ENCODE results near the gene STX10.

The STX10 gene

DNA sequence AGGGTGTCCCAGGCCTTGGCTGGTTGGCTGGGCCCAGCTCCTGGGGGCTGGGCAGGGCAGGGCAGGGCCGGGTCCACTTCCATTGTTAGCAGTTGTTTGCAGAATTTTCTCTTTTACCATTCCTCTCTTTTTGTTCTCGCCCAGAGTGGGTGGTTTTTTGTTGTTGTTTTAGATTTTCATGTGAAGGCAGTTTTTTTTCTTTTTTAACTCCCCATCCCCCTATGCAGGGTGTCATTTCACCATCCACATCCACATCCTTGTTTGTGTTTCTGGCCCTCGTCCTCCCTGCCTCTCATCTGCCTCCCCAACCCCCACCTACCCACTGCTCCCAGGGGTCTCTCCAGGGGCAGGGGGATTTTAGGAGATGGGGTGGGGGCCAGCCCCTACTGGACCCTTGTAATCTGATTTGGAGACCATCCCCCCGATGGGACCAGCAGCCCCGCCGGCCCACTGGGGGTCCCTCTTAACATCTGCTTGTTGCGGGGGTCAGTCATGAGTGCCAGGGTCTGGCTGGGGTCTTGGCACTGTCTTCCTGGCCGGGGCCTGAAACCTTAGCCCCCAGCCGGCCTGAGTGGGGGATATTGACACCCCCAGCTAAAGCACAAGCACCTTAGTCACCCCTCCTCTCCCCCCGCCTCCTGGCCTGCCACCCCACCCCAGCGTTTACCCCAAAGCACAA is 10.4 kb downstream of the STX10 start:
- no peak for DNase-seq

- DNase-seq: no peak
Observed at GRCh38 chr19:13138916-13139198, 11.3 kb downstream of the STX10 start.

- DNase-seq: no peak
Observed at GRCh38 chr19:13138171-13138915, 11.8 kb downstream of the STX10 start.

- no peak for DNase-seq
Observed at GRCh38 chr19:13137290-13137794, 12.8 kb downstream of the STX10 start.

GRCh38 chr19:13135068-13136062 is 14.8 kb downstream of the STX10 start:
- DNase-seq: no peak

GRCh38 chr19:13134626-13135025 is 15.5 kb downstream of the STX10 start:
- no peak for DNase-seq

DNA sequence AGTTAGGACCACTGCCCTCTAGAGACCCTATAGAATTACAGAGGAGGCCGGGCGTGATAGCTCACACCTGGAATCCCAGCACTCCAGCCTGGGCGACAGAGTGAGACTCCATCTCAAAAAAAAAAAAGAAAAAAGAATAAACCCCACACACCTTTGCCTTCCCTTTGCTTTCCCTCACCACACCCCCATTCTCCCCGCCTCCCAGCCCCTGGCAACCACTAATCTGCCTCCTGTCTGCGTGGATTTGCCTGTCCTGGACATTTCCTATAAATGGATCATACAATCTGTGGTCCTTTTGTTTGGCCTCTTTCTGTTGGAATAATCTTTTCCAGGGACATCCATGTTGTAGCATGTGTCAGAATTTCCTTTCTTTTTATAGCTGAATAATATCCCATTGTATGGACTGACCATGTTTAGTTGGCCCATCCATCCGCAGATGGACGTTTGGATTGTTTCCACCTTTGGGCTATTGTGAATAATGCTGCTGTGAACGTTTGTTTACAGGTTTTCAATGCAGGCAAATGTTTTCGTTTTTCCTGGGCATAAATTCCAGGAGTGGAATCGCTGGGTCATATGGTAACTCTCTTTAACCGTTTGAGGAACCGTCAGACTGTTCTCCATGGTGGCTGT is 16.8 kb downstream of the STX10 start:
- DNase-seq: no peak

DNA sequence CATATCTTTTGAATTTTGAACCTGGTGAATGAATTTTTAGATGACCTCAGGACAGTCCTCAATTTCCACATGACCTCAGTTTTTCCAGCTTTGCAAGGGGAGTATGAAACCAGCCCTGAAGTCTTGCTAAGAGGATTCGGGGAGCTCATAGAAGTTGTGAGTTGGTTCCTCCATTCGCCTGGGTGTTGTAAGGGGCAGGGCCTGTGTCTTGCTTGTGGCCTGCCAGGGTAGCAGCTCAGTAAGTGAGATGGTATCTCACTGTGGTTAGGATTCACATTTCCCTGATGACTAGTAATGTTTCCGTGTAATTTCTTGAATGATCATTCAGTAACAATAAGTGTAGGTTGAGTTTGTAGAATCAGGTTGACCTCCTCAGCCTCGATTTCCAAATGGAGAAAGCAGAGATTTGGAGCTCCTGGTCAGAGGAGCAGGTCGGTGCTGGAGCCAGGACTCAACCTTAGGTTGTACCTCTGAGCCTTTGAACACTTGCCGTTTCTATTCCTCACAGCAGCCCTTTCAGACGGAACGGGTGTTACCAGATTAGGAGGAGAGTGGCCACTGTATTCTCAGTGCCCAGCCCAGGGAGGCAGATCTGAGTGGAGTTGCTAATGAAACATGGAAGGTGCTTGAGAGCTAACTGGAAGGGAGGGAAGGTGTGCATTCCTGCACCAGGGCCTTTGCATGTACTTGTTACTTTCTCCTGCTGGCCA is 17.5 kb downstream of the STX10 start:
- DNase-seq: no peak

GRCh38 chr19:13130886-13131490 is 19.2 kb downstream of the STX10 start:
- DNase-seq: no peak

GRCh38 chr19:13129384-13129783 is 20.8 kb downstream of the STX10 start:
- no peak for DNase-seq

- no peak for DNase-seq
Observed at GRCh38 chr19:13128583-13128982, 21.6 kb downstream of the STX10 start.

DNA sequence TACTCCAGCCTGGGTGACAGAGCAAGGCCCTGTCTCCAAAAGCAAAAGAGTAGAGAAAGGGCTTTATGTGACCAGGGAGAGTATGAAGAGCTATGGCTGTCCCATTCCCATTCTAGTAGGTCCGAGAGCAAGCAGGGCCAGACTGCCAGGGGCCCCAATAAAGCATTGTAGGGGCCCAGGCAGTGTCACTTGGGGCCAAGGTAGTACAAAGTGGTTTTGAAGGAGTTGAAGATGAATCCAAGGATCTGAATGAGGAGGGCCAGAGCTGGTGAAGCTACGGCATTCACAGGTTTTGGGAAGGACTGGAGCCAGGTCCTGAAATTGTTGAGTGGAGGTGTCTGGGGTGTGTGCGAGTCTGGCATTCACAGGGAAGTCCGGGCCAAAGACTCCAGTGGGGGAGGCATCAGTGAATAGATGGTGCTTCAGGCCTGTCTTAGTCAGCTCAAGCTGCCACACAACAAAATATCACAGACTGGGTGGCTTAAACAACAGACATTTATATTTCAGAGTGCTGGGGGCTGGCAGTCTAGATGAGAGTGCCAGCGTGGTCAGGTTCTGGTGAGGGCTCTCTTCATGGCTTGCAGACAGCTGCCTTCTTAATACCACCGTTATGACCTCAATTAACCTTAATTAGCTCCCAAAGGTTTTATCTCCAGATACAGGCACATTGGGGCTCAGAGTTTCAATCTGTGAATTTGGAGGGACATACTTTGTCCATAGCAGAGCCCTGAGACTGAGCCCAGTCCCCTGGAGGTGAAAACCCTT is 22.2 kb downstream of the STX10 start:
- no peak for DNase-seq

DNA sequence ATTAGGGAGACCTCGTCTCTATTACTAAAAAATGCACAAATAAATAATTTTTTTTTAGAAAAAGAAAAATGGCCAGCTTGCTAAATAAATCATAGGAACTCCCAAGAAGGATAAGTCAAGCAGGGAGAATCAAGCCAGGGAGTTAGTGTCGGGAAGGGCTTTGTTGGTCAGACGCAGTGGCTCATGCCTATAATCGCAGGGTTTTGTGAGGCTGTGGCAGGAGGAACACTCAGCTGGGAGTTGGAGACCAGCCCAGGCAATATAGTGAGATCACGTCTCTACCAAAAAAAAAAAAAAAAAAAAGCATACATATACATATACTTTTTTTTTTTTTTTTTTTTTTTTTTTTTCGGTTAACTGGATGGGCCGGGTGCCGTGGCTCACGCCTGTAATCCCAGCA is 23.1 kb downstream of the STX10 start:
- DNase-seq: no peak

- DNase-seq: no peak
Observed at GRCh38 chr19:13122980-13123957, 26.9 kb downstream of the STX10 start.

GRCh38 chr19:13122275-13122878 is 27.8 kb downstream of the STX10 start:
- DNase-seq: no peak

DNA sequence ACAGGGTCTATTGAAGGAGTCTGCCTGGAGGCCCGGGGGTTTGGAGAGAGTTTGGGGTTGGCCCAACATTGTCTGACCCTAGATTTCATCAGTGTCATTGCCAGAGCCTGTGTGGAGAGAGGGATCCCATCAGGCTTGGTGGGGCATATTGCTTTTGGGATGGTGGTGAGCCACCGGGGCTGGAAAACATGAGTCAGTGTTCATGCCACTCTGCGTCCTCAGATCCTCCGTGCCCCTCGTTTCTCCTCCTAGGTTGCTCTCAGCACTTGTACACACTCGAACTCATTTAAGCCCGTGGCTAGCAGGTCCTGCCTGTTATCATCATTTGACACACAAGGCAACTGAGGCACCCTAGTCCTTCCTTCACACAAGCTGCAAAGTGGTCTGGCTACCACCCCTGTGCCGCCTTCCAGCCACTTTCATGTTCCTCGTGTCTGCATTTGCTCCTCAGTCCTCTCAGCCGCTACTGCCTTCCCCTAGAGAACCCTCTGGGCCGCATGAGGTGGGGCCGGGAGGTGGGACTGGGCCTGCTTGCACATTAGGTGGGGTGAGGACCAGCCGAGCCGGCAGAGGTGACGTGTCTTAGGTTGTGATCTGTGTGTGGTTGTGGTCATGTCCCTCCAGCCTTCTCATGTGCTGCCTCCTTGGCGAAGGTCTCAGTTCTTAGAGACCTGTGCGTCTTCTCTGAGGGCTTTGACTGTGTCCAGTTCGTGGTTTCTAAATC is 28.5 kb downstream of the STX10 start:
- no peak for DNase-seq

- DNase-seq: no peak
Observed at GRCh38 chr19:13120817-13121216, 29.4 kb downstream of the STX10 start.

DNA sequence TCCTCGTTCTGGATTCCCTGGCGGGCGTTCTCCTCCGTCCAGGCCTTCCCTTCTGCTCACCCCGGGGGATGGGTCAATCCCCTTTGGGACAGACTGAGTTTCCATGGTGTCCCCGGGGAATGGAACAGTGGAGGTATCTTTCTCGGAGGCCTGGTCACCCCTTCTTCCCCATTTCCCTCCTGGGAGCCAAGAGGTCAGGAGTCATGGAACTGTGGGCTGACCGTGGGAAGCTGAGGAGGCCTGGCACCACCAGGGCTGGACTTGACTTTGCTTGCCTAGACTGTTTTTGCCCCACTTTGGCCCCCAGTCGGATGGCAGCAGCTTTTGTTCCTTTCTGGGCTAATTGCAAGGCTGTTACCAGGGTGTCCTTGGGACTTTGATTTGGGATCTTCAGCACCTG is 30.1 kb downstream of the STX10 start:
- no peak for DNase-seq

GRCh38 chr19:13119627-13120026 is 30.5 kb downstream of the STX10 start:
- DNase-seq: no peak

Data from NCI-H446 (cell line).